ENCODE results near the gene CCNI2. TPM values are rescaled to one million over a fixed set of nuclear protein-coding genes. Genes with fewer than 3 reads are reported as not detected.

CCNI2 gene
- total RNA-seq, 4 donors from 2014 or later = 0.19 to 0.29 TPM; not detected in 2

DNA sequence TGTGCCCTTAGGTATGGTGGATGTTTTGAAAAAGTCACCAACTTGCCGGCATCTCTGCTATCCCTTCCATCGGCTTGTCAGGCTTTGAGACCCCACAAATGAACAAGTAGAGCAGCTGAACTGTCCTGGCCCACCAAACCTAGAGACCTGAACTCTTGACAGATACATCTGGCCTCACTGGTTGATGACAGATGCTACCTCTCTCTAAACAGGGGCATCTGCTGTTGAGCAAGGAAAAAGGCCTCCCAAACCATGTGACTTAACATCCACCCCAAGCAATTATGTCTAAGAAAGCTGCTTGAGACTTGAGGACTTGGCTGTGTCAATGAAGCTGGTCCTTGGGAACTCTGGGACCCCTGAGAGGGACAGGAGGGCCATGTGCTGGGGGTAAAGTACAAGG is 2.3 kb downstream of the CCNI2 start:
- WGBS, 2 donors = 92% methylated on average over 2 of the region's 2 CpGs; no CpG with 5 or more reads in 1 of the 2 donors
- H3K27me3 ChIP-seq = peaks cover 0 to 38% (median 0%) of the 10 kb centered on the region in 4 donors

GRCh38 chr5:132750471-132751230 is 3.4 kb downstream of the CCNI2 start:
- Histone ChIP-seq H3K4me3 (no peak overlapping the region), H3K9me3 (no peaks in the 10 kb centered on the region), H3K27me3 (peaks cover 0 to 27% (median 0%) of the 10 kb centered on the region in 4 donors), H3K36me3 (no peaks in the 10 kb centered on the region), H3K4me1 (peaks cover 0 to 19% (median 9%) of the 10 kb centered on the region in 3 donors), H3K27ac (no peak overlapping the region)
- DNase-seq = no peak
- 76 to 80% methylated on average over 9 to 10 of the region's 10 CpGs for WGBS, 2 donors
- intact Hi-C loops (cut with DNase I) = no loop called here
- TF ChIP-seq, protein P1, sequence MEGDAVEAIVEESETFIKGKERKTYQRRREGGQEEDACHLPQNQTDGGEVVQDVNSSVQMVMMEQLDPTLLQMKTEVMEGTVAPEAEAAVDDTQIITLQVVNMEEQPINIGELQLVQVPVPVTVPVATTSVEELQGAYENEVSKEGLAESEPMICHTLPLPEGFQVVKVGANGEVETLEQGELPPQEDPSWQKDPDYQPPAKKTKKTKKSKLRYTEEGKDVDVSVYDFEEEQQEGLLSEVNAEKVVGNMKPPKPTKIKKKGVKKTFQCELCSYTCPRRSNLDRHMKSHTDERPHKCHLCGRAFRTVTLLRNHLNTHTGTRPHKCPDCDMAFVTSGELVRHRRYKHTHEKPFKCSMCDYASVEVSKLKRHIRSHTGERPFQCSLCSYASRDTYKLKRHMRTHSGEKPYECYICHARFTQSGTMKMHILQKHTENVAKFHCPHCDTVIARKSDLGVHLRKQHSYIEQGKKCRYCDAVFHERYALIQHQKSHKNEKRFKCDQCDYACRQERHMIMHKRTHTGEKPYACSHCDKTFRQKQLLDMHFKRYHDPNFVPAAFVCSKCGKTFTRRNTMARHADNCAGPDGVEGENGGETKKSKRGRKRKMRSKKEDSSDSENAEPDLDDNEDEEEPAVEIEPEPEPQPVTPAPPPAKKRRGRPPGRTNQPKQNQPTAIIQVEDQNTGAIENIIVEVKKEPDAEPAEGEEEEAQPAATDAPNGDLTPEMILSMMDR (IDR thresholded peaks at IDR 0.05) = no peak
- TF ChIP-seq POLR2A (IDR thresholded peaks at IDR 0.05) = no peak

More for the DNA sequence above, 2.3 kb downstream of the CCNI2 start:
- intact Hi-C loops (cut with DNase I) = no loop called here
- no peak overlapping the region for H3K4me3 ChIP-seq
- no peaks in the 10 kb centered on the region for H3K9me3 ChIP-seq
- no peak overlapping the region for H3K27ac ChIP-seq
- no peak for TF ChIP-seq POLR2A (IDR thresholded peaks at IDR 0.05)
- TF ChIP-seq, protein P1 (IDR thresholded peaks at IDR 0.05) = no peak
- H3K4me1 ChIP-seq = peaks cover 0 to 19% (median 9%) of the 10 kb centered on the region in 3 donors
- no peak for DNase-seq
- no peaks in the 10 kb centered on the region for H3K36me3 ChIP-seq

GRCh38 chr5:132751444-132751843 is 4.2 kb downstream of the CCNI2 start:
- Histone ChIP-seq H3K27me3 (peaks cover 0 to 19% (median 0%) of the 10 kb centered on the region in 4 donors), H3K4me1 (peaks cover 0 to 19% (median 9%) of the 10 kb centered on the region in 3 donors), H3K36me3 (peaks cover 0 to 4% (median 0%) of the 10 kb centered on the region in 3 donors), H3K4me3 (no peak overlapping the region), H3K9me3 (no peaks in the 10 kb centered on the region), H3K27ac (no peak overlapping the region)
- intact Hi-C loops (cut with DNase I) = no loop called here
- WGBS, 2 donors = 43 to 45% methylated on average over 7 of the region's 7 CpGs
- no peak for DNase-seq
- TF ChIP-seq POLR2A (IDR thresholded peaks at IDR 0.05) = no peak
- TF ChIP-seq, protein P1 (IDR thresholded peaks at IDR 0.05) = no peak

DNA sequence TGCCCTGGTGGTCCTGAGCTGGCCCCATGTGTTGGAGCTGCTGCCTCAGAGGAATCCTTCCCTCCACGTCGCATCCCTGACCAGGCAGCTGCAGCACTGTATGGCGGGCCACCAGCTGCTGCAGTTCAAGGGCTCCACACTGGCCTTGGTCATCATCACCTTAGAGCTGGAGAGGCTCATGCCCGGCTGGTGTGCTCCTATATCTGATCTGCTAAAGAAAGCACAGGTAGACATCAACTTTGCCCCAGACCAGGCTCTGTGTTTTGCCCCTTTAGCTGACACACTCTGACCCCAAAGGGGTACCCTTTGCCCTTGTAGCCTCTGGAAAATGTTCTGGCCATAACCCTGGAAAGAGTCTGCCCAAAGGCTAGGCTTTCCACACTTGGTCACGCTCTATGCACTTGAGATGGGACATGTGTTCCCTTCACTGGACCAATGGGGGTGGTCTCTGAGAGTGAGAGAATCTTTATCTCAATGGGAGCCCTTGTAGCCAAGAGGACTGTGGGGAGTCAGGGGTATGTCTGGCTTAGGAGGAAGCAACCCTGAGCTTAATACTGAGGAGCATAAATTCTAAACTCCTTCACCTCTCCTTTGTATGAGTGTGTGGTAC is 4.8 kb downstream of the CCNI2 start:
- Histone ChIP-seq H3K36me3 (peaks cover 0 to 10% (median 0%) of the 10 kb centered on the region in 3 donors), H3K9me3 (no peaks in the 10 kb centered on the region), H3K4me3 (no peak overlapping the region), H3K27ac (no peak overlapping the region), H3K4me1 (peaks cover 0 to 12% (median 6%) of the 10 kb centered on the region in 3 donors), H3K27me3 (peaks cover 0 to 13% (median 0%) of the 10 kb centered on the region in 4 donors)
- intact Hi-C loops (cut with DNase I) = no loop called here
- 84 to 91% methylated on average over 3 to 4 of the region's 5 CpGs for WGBS, 2 donors
- DNase-seq = no peak
- TF ChIP-seq POLR2A (IDR thresholded peaks at IDR 0.05) = no peak
- TF ChIP-seq, protein P1 (IDR thresholded peaks at IDR 0.05) = no peak

DNA sequence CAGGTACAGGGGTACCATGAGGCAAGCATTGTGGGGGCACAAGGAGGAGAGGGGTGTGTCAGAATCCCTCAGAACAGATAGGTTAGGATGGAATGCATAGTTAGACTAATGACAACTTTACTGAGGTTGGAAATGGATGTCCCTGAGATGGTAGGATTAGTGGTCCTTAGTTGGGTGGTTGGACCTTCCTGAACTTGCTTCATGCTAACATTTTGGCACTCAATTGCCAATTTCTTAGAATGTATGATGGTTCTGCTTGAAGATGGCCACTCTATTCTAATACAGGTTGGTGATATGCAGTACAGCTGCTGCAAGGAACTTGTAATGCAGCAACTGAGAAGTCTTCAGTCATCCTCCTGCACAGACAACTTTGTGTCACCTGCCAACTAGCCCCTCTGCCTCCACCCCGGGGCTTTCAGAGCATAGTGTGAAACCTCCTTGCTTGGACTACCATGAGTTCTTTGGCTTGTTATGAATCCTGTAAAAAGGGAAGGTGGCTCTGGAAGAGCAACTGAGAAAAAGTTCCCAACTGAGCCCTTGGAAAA is 5.4 kb downstream of the CCNI2 start:
- no peak overlapping the region for H3K4me3 ChIP-seq
- TF ChIP-seq POLR2A (IDR thresholded peaks at IDR 0.05) = no peak
- TF ChIP-seq, protein P1 (IDR thresholded peaks at IDR 0.05) = no peak
- H3K4me1 ChIP-seq = peaks cover 0 to 6% (median under 1%) of the 10 kb centered on the region in 3 donors
- intact Hi-C loops (cut with DNase I) = no loop called here
- H3K27ac ChIP-seq = no peak overlapping the region
- 89 to 100% methylated on average over 1 of the region's 1 CpG for WGBS, 2 donors
- peaks cover 0 to 16% (median 0%) of the 10 kb centered on the region in 3 donors for H3K36me3 ChIP-seq
- no peaks in the 10 kb centered on the region for H3K9me3 ChIP-seq
- DNase-seq = no peak
- peaks cover 0 to 7% (median 0%) of the 10 kb centered on the region in 4 donors for H3K27me3 ChIP-seq

Data from esophagus squamous epithelium (tissue), 5 donors.